GM23338 (cell line): ENCODE data around the gene SRP14. TPM values are rescaled to one million over a fixed set of nuclear protein-coding genes. Genes with fewer than 3 reads are reported as not detected.
"Not testable (repeated sequence)": the region's sequence is repeated elsewhere in the genome, so short reads cannot be mapped to it uniquely, and the experiment has no call there.

Experiments
- ATAC-seq: fragments of 200-7000 bp; cut with Tn5 transposase; 3 replicates; pipeline ENCODE4 v1.9.1; 2020
- DNase-seq: peaks from one replicate; pipeline ENCODE4 v3.0.0-alpha.2; 2015; ENCODE audit warnings: low spot score
- H2AFZ ChIP-seq: fragments of 200-600 bp; sonication (generic); 2 replicates; pipeline ENCODE4 v1.8.0; 2016; ENCODE audit warnings: antibody characterized with exemption, mild to moderate bottlenecking, moderate library complexity
- H3F3A ChIP-seq: fragments of 200-600 bp; sonication (generic); replicated peaks from 2 replicates; pipeline ENCODE4 v1.8.0; 2017; ENCODE audit warnings: antibody characterized with exemption, mixed run types, low read depth
- H3K27ac ChIP-seq: fragments of 200-600 bp; sonication (generic); 2 replicates; pipeline ENCODE4 v1.6.1; 2016; ENCODE audit warnings: low read depth
- H3K27me3 ChIP-seq: fragments of 200-600 bp; sonication (generic); 2 replicates; pipeline ENCODE4 v1.8.0; 2016; ENCODE audit warnings: mild to moderate bottlenecking, mixed run types, moderate library complexity; ENCODE audit not compliant: insufficient read depth
- H3K36me3 ChIP-seq: fragments of 200-600 bp; sonication (generic); 2 replicates; pipeline ENCODE4 v1.8.0; 2016; ENCODE audit warnings: mild to moderate bottlenecking; ENCODE audit not compliant: insufficient read depth
- H3K4me1 ChIP-seq: fragments of 200-600 bp; sonication (generic); 2 replicates; pipeline ENCODE4 v1.8.0; 2016; ENCODE audit warnings: mild to moderate bottlenecking, moderate library complexity; ENCODE audit not compliant: insufficient read depth
- H3K4me2 ChIP-seq: fragments of 200-600 bp; sonication (generic); 2 replicates; pipeline ENCODE4 v1.7.1; 2017; ENCODE audit warnings: mixed run types
- H3K4me3 ChIP-seq: fragments of 200-600 bp; sonication (generic); 2 replicates; pipeline ENCODE4 v1.6.1; 2016; ENCODE audit warnings: mixed run types
- H3K79me2 ChIP-seq: fragments of 200-600 bp; sonication (generic); replicated peaks from 2 replicates; pipeline ENCODE4 v1.8.0; 2017; ENCODE audit warnings: mild to moderate bottlenecking; ENCODE audit not compliant: insufficient read depth
- H3K9me2 ChIP-seq: fragments of 200-600 bp; sonication (generic); 2 replicates; pipeline ENCODE4 v1.8.0; 2017; ENCODE audit not compliant: insufficient read depth
- H4K20me1 ChIP-seq: fragments of 200-600 bp; sonication (generic); replicated peaks from 2 replicates; pipeline ENCODE4 v1.8.0; 2017; ENCODE audit warnings: mild to moderate bottlenecking; ENCODE audit not compliant: insufficient read depth
- H3K27ac Mint-ChIP-seq: 2 replicates; pipeline ENCODE4 v1.8.0; 2020; ENCODE audit warnings: inconsistent platforms, mild to moderate bottlenecking, moderate library complexity, mixed read lengths
- H3K27me3 Mint-ChIP-seq: 3 replicates; pipeline ENCODE4 v1.8.0; 2022; ENCODE audit warnings: low read depth, mild to moderate bottlenecking, moderate library complexity, mixed read lengths, inconsistent platforms; ENCODE audit not compliant: insufficient read depth, poor library complexity
- H3K36me3 Mint-ChIP-seq: 3 replicates; pipeline ENCODE4 v1.8.0; 2021; ENCODE audit warnings: low read depth, mild to moderate bottlenecking, inconsistent platforms, moderate library complexity, mixed read lengths
- H3K4me1 Mint-ChIP-seq: 3 replicates; pipeline ENCODE4 v1.8.0; 2020; ENCODE audit warnings: mild to moderate bottlenecking, inconsistent platforms, mixed read lengths
- H3K4me3 Mint-ChIP-seq: 3 replicates; pipeline ENCODE4 v1.8.0; 2021; ENCODE audit warnings: moderate library complexity, mild to moderate bottlenecking, inconsistent platforms, mixed read lengths
- H3K9me3 Mint-ChIP-seq: 3 replicates; pipeline ENCODE4 v1.8.0; 2020; ENCODE audit warnings: moderate library complexity, mild to moderate bottlenecking, inconsistent platforms, mixed read lengths
- JUNB ChIP-seq: IDR thresholded peaks from one replicate; pipeline ENCODE4 v1.6.1; 2016; ENCODE audit warnings: antibody characterized with exemption; ENCODE audit not compliant: unreplicated experiment
- polyA plus RNA-seq: library from polyadenylated mRNA; unstranded; fragments of >200 nt; fragmentation: Nextera tagmentation; extraction: Ambion mirVana; gene quantifications from 2 replicates; pipeline ENCODE4 v1.2.1, GENCODE V29; 2016
- total RNA-seq: library from RNA; depleted of rRNA; stranded (reverse); fragments of >200 nt; shearing (Covaris generic); gene quantifications from 2 replicates; pipeline ENCODE4 v1.2.3, GENCODE V29; 2014
- TF ChIP-seq, protein P1 (sequence below), 2 experiments: fragments of 200-600 bp in 1 of 2; sonication (generic) in 1 of 2; conservative IDR thresholded peaks; 2 replicates each; pipeline versions ENCODE4 v1.5.1 to v1.6.1; 2016 to 2017; ENCODE audit warnings: antibody characterized with exemption in 2 of 2, low read depth in 2 of 2, mild to moderate bottlenecking in 2 of 2, moderate library complexity in 1 of 2

Gene SRP14
- total and polyA plus RNA-seq, 2 experiments from 2014 or later: 249 to 1,412 TPM

GRCh38 chr15:40074656-40075055 lies 35.7 kb upstream of the SRP14 start:
- peaks cover 26% of the 10 kb centered on the region for H3K27me3 Mint-ChIP-seq
- H3K27ac Mint-ChIP-seq, H3K36me3 Mint-ChIP-seq, H3K4me3 Mint-ChIP-seq, H2AFZ ChIP-seq, H3K36me3 ChIP-seq, H3K4me2 ChIP-seq, H3K27me3 ChIP-seq, H4K20me1 ChIP-seq, H3K4me3 ChIP-seq, H3K79me2 ChIP-seq, H3K9me2 ChIP-seq, ATAC-seq, H3F3A ChIP-seq, H3K27ac ChIP-seq, DNase-seq: not testable (repeated sequence)
- TF ChIP-seq, protein P1, sequence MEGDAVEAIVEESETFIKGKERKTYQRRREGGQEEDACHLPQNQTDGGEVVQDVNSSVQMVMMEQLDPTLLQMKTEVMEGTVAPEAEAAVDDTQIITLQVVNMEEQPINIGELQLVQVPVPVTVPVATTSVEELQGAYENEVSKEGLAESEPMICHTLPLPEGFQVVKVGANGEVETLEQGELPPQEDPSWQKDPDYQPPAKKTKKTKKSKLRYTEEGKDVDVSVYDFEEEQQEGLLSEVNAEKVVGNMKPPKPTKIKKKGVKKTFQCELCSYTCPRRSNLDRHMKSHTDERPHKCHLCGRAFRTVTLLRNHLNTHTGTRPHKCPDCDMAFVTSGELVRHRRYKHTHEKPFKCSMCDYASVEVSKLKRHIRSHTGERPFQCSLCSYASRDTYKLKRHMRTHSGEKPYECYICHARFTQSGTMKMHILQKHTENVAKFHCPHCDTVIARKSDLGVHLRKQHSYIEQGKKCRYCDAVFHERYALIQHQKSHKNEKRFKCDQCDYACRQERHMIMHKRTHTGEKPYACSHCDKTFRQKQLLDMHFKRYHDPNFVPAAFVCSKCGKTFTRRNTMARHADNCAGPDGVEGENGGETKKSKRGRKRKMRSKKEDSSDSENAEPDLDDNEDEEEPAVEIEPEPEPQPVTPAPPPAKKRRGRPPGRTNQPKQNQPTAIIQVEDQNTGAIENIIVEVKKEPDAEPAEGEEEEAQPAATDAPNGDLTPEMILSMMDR (conservative IDR thresholded peaks at IDR 0.05; ENCODE audit: low read depth in 2 of 2): peak in 1 of 2 experiments; percentile 27; a peak in 1 of 4 replicates
- peaks cover 14% of the 10 kb centered on the region; the same call in 1 of the 2 replicates for H3K4me1 ChIP-seq
- H3K4me1 Mint-ChIP-seq: peaks cover 28% of the 10 kb centered on the region
- peaks cover 10% of the 10 kb centered on the region for H3K9me3 Mint-ChIP-seq

GRCh38 chr15:40073716-40074490 lies 34.9 kb upstream of the SRP14 start:
- peaks cover 10% of the 10 kb centered on the region for H3K9me3 Mint-ChIP-seq
- H3K4me3 Mint-ChIP-seq: not testable (repeated sequence)
- H3K4me1 Mint-ChIP-seq: peaks cover 28% of the 10 kb centered on the region

GRCh38 chr15:40072216-40072990 lies 33.4 kb upstream of the SRP14 start:
- Histone ChIP-seq H3K9me2 (no peaks in the 10 kb centered on the region), H3K27ac (no peak overlapping the region), H3K36me3 (no peaks in the 10 kb centered on the region), H3K4me3 (no peak overlapping the region), H3K27me3 (no peaks in the 10 kb centered on the region), H3K4me1 (peaks cover 25% of the 10 kb centered on the region), H2AFZ (peak overlapping the region; percentile 28; the same call in 1 of the 2 replicates), H3F3A (0 out of 2 replicates have a peak, but pooled peaks cover 6% of the 10 kb centered on the region), H4K20me1 (no peaks in the 10 kb centered on the region), H3K4me2 (no peak overlapping the region), H3K79me2 (no peaks in the 10 kb centered on the region)
- Mint-ChIP-seq H3K36me3 (peaks cover 8% of the 10 kb centered on the region), H3K27me3 (peaks cover 21% of the 10 kb centered on the region), H3K4me3 (no peak overlapping the region), H3K27ac (no peak overlapping the region), H3K9me3 (peaks cover 10% of the 10 kb centered on the region), H3K4me1 (peaks cover 37% of the 10 kb centered on the region)
- peak; percentile 45 for DNase-seq
- TF ChIP-seq, protein P1 (conservative IDR thresholded peaks at IDR 0.05; ENCODE audit: low read depth in 2 of 2): peak; percentile 19 to 29; a peak in 3 of 4 replicates
- no peak for TF ChIP-seq JUNB
- ATAC-seq: peak; percentile 7; the same call in 1 of the 3 replicates

More at GRCh38 chr15:40073716-40074490, 34.9 kb upstream of the SRP14 start:
- not testable (repeated sequence) for H3K4me2 ChIP-seq, H3K27ac Mint-ChIP-seq, ATAC-seq, H3F3A ChIP-seq, H3K4me3 ChIP-seq, H3K36me3 ChIP-seq, H2AFZ ChIP-seq, H3K36me3 Mint-ChIP-seq, H3K9me2 ChIP-seq, H3K27me3 ChIP-seq, H3K27ac ChIP-seq, DNase-seq, H4K20me1 ChIP-seq, H3K79me2 ChIP-seq
- peaks cover 17% of the 10 kb centered on the region; the same call in 1 of the 2 replicates for H3K4me1 ChIP-seq
- H3K27me3 Mint-ChIP-seq: peaks cover 23% of the 10 kb centered on the region
